T-helper 1 cell treated with Interleukin-12 subunit alpha and Interleukin-12 subunit beta and Interleukin-4 antibody, amounts not matched to agents 30 ng/mL and 1 ng/mL, for 36 hours (primary cell): ENCODE data around the gene SMARCD3. TPM values are rescaled to one million over a fixed set of nuclear protein-coding genes. Genes with fewer than 3 reads are reported as not detected.

ENCODE experiments used
- intact Hi-C: fragments of 100-400 bp; cut with micrococcal nuclease; formaldehyde crosslinking; loops from one replicate; pipeline ENCODE4 v1.15.1; 2024
- total RNA-seq: library from RNA; stranded (reverse); gene quantifications from 2 replicates; pipeline ENCODE4 v1.2.3, GENCODE V29; 2022

Gene SMARCD3
- total RNA-seq, 1 donor from 2014 or later = 4.0 TPM

DNA sequence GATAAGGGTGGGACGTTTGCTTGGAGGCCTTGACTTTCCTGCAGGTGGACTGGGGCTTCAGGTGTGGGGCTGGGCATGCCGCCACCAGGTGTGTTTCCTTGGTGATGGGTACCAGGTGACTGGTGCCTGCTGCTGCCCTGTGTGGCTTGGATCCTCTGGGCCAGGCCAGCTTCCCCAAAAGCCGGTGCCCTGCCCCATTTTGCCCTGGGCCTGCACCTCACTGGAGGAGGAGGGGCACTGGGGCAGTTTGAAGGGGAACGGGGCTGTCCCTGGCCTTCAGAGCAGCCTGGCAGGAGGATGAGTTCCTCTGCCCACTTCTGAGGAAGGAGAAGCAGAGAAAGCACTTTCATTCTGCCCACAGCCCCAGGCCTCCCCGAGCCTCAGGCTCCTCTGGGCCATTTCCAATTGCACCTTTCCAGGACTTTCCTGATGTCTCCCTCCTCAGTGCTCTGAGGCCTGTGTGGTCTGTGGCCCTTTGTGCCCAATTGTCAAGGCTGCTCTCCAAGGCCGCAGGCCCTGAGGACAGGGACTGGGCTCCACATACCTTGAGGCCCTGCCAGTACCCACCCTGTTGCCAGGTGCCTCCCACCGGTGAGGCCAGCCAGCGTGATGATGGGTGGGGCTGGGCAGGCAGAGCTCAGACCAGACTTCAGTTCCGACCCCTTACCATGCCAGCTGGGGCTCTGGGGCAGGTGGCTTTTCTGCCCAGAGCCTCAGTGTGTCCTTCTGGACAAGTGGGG, 25.3 kb upstream of the SMARCD3 start:
- intact Hi-C loops = no loop called here

- intact Hi-C loops = no loop called here
Measured at GRCh38 chr7:151272877-151273276, 24.4 kb upstream of the SMARCD3 start.

DNA sequence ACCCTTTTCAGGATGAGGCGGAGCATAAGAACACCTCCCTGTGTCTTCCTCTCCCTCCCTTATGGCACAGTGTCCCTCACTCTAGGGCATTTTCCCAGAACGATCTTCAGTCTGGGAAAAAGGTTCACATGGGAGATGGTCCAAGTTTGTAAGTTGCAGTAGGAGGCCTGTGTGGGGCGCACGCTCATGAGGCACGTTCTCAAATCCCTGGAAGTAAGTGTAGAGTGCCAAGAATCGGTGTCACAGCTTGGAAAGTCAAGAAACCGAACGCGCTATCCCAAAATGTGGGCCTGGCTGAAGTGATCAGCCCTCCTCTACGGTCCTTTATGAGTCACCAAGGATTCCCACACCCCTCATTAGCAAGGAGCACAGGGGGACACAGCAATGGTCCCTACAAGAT, 23.9 kb upstream of the SMARCD3 start:
- intact Hi-C loops = no loop called here

- intact Hi-C loops = no loop called here
Measured at GRCh38 chr7:151271699-151272355, 23.3 kb upstream of the SMARCD3 start.

DNA sequence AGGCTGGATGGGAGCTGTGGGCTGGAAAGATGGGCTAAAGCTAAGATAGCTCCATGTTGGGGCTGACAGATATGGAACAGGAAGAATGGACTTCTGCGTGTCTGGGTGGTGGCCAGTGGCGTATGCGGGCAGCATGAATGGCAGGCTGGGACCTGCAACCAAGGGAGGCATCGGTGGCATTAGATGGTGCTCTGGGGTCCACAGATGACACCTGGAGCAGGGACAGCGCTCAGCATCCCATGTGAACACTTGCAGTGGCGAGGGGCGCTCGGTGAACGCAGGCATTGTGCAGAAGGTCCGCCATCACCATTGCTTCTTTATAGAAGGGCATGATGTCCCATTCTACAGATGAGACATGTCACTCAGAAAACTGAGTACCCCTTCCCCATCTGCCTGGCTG, 21.0 kb upstream of the SMARCD3 start:
- intact Hi-C loops = no loop called here

GRCh38 chr7:151265351-151265931, 16.9 kb upstream of the SMARCD3 start:
- intact Hi-C loops = no loop called here

DNA sequence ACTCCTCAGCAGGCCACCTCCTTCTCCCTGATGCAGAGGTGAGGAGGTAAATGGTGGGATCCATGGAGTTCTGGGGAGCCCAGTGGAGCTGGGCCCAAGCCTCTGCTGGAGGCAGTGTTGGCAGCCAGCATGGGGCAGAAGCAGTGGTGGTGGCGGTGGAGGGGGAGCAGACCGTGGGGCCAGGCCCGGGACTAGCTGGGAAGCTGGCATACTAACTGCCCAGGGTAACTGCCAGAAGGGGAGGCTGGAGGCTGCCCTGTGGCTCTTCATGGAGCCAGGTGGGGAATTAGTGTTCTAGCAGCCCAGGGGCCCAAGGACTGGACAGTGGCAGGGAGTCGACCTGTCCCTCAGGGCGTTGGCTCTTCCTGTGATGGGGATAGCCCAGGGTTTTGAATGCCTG, 16.1 kb upstream of the SMARCD3 start:
- intact Hi-C loops = no loop called here

- intact Hi-C loops = no loop called here
Measured at GRCh38 chr7:151261529-151261928, 13.0 kb upstream of the SMARCD3 start.

DNA sequence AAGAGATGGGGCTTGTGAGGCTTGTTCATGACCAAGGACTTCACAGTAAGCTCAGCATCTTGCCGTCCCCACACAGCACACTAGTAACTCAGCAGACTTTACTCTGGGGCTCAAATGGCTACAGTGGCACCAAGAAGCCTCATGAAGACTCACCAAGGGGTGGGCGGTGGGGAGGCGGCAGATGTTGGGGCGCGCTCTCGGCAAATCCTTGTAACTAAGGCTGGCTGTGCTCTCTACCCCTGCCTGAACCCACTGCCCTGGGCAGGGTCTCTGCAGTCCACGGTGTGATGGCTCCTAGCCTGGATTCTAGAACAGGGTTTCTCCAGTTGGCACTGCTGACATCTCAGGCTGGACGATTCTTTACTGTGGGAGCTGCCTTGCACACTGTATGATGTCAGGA, 12.4 kb upstream of the SMARCD3 start:
- intact Hi-C loops = no loop called here

GRCh38 chr7:151260471-151260870, 12.0 kb upstream of the SMARCD3 start:
- intact Hi-C loops = no loop called here

GRCh38 chr7:151257990-151258389, 9.5 kb upstream of the SMARCD3 start:
- intact Hi-C loops = no loop called here

- intact Hi-C loops = no loop called here
Measured at GRCh38 chr7:151256410-151257045, 8.0 kb upstream of the SMARCD3 start.

DNA sequence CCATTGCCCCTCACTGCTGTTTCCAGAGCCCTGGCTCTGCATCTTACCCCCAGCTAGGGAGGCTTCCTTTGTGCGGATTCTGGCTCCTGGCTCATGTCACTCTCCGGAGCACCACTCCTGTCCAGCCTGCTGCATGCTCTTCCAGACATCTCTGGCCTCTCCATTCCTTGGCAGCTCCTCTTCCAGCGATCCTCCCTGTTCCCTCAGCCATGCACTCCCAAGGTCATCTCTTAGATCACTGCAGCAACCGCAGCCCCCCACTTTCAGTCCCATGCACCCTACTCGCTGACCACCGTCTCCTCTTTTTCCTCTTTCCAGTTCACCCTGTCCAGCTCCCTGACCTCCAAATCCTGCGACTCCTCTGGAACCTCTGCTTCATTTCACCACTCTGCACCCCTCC, 6.9 kb upstream of the SMARCD3 start:
- intact Hi-C loops = no loop called here

GRCh38 chr7:151254851-151255250, 6.4 kb upstream of the SMARCD3 start:
- intact Hi-C loops = no loop called here

DNA sequence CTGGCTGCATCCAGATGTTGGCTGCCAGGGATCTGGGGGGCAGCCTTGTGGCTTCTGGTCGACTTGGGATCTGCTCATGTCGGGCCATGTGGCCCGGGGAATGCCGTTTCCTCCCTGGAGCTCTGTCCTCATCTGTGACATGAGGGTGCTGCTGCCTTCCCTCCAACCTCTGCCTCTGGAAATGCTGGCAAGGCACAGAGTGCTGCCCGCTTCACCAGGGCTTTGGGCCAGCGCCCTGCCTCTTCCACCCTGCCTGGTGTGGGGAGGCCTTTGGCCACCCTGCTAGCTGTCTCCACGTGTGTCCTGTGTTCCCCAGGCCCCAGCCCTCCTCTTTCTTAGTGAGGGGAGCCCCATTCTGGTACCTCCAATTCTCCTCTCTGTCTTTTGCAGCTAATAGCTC, 5.8 kb upstream of the SMARCD3 start:
- intact Hi-C loops = no loop called here

GRCh38 chr7:151252961-151253711, 4.6 kb upstream of the SMARCD3 start:
- intact Hi-C loops = no loop called here

DNA sequence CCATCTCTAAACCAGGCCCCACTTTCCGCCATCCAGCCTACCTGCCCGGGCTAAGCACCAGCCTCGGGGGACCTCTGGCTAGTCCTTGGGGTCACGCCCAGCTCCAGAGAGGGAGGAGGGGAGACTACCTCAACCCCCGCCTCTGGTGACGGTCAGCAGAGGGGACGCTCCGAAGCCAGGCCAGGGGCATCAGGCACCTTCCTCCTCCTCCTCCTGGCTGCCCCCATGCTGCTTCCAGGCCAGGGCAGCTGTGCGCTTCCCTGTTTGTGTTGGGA, 4.0 kb upstream of the SMARCD3 start:
- intact Hi-C loops = no loop called here

DNA sequence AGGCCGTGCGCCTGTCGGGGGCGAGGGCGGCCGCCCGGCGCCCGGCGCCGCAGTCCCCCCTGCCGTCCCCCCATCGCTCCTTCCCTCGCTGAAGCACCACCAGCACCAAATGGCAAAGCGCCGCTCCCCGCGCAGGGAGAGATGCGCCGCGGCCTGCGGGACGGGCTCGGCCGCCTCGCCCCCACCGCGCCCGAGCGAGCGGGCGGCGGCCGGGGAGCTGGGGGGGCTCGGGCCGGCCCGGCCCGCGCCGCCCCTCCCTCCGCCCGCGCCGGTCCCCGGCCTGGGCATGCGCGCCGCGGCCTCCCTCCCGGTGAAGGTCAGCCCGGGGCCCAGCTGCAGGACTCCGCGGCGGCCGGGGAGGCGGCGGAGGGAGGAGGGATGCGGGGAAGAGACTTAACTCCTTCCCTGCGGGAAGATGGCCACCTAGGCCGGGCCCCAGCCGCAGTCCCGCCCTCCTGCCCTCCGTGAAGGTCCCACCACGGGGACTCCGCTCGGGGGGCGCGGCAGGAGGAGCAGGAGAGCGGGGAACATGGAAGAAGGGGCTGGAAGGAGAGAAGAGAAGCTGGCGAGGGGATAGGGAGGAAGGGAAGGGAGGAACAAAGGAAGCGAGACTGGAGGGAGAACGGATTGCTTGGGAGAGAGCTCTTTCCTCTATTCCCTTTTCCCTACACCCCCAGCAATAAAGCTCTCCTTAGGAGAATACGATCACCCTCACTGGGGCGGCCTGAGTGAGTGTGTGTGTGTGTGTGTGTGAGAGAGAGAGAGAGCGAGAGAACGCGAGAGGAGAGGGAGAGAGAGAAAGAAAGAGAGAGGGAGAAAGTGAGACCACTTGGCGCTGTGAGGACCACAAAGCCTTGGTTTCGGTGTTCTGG, 3.4 kb upstream of the SMARCD3 start:
- intact Hi-C loops = no loop called here

DNA sequence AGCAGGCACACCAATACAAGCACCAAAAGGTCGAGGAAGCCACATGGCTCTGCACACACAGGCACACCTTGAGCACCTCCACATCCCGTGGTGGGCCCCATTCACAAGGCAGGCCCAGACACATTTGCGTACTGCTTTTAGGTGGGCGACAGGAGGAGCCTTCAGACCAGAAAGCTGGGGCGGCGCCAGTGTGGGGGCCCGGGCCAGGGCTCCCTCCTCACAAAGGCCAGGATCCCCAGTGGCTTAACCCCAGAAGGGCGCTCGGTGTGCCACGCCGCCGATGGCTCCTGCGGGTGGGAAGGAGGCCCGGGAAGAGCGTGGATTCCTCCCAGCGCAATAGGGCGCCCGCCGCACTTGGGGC, 2.8 kb upstream of the SMARCD3 start:
- intact Hi-C loops = no loop called here

GRCh38 chr7:151250181-151251132, 2.0 kb upstream of the SMARCD3 start:
- intact Hi-C loops = no loop called here
